ENCODE results near the gene XRCC4.

XRCC4 gene

GRCh38 chr5:83071286-83072051 lies 5.9 kb upstream of the XRCC4 start:
- no peak for DNase-seq (ENCODE audit: low read depth)

GRCh38 chr5:83072966-83073365 lies 4.4 kb upstream of the XRCC4 start:
- no peak for DNase-seq (ENCODE audit: low read depth)

- no peak for DNase-seq (ENCODE audit: low read depth)
Measured at GRCh38 chr5:83077662-83078261, 415 bp downstream of the XRCC4 start.

- no peak for DNase-seq (ENCODE audit: low read depth)
Measured at GRCh38 chr5:83082750-83083149, 5.4 kb downstream of the XRCC4 start.

- no peak for DNase-seq (ENCODE audit: low read depth)
Measured at GRCh38 chr5:83084336-83084735, 7.0 kb downstream of the XRCC4 start.

- no peak for DNase-seq (ENCODE audit: low read depth)
Measured at GRCh38 chr5:83085106-83085505, 7.8 kb downstream of the XRCC4 start.

- no peak for DNase-seq (ENCODE audit: low read depth)
Measured at GRCh38 chr5:83090169-83090568, 12.8 kb downstream of the XRCC4 start.

- no peak for DNase-seq (ENCODE audit: low read depth)
Measured at GRCh38 chr5:83092619-83093018, 15.3 kb downstream of the XRCC4 start.

GRCh38 chr5:83093692-83094091 lies 16.3 kb downstream of the XRCC4 start:
- DNase-seq (ENCODE audit: low read depth): no peak

- DNase-seq (ENCODE audit: low read depth): no peak
Measured at GRCh38 chr5:83095163-83095956, 18.0 kb downstream of the XRCC4 start.

- no peak for DNase-seq (ENCODE audit: low read depth)
Measured at GRCh38 chr5:83095957-83096539, 18.7 kb downstream of the XRCC4 start.

GRCh38 chr5:83096660-83097339 lies 19.5 kb downstream of the XRCC4 start:
- DNase-seq (ENCODE audit: low read depth): no peak

GRCh38 chr5:83097689-83098231 lies 20.4 kb downstream of the XRCC4 start:
- DNase-seq (ENCODE audit: low read depth): no peak

GRCh38 chr5:83099001-83099400 lies 21.7 kb downstream of the XRCC4 start:
- no peak for DNase-seq (ENCODE audit: low read depth)

GRCh38 chr5:83099445-83099844 lies 22.1 kb downstream of the XRCC4 start:
- DNase-seq (ENCODE audit: low read depth): no peak

- DNase-seq (ENCODE audit: low read depth): no peak
Measured at GRCh38 chr5:83101514-83101913, 24.2 kb downstream of the XRCC4 start.

GRCh38 chr5:83102364-83102980 lies 25.1 kb downstream of the XRCC4 start:
- DNase-seq (ENCODE audit: low read depth): no peak

GRCh38 chr5:83104021-83104420 lies 26.7 kb downstream of the XRCC4 start:
- DNase-seq (ENCODE audit: low read depth): no peak

- DNase-seq (ENCODE audit: low read depth): no peak
Measured at GRCh38 chr5:83107692-83108420, 30.5 kb downstream of the XRCC4 start.

GRCh38 chr5:83109380-83109779 lies 32.0 kb downstream of the XRCC4 start:
- no peak for DNase-seq (ENCODE audit: low read depth)

GRCh38 chr5:83115816-83116215 lies 38.5 kb downstream of the XRCC4 start:
- DNase-seq (ENCODE audit: low read depth): no peak

All from non-pigmented ciliary epithelial cell (primary cell).